Measurements from ENCODE around the gene EXOC3.
"Not testable (repeated sequence)": the region's sequence is repeated elsewhere in the genome, so short reads cannot be mapped to it uniquely, and the experiment has no call there.

The EXOC3 gene

DNA sequence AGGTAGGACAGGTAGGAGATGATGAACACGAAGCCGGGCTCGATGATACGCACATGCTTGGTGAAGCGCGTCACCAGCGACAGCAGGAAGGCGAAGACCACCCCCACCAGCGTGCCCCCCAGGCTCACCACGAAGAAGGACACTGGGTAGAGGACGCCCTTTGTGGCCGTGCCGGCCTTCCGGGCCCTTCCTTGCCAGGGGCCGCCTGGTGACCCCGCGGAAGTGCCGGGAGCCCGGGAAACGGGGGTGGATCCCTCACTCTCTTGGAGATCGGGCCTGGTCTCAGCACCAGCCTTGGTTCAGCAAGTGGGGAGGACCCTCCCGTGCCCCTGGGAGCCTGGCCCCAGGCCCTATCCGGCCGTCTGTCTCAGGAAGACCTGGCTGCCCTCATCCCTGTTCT lies 41.6 kb downstream of the EXOC3 start:
- DNase-seq (ENCODE audit: low read depth): no peak
- no peak overlapping the region for H3K4me3 ChIP-seq (ENCODE audit: low read depth, low read length)
- TF ChIP-seq, protein P1, sequence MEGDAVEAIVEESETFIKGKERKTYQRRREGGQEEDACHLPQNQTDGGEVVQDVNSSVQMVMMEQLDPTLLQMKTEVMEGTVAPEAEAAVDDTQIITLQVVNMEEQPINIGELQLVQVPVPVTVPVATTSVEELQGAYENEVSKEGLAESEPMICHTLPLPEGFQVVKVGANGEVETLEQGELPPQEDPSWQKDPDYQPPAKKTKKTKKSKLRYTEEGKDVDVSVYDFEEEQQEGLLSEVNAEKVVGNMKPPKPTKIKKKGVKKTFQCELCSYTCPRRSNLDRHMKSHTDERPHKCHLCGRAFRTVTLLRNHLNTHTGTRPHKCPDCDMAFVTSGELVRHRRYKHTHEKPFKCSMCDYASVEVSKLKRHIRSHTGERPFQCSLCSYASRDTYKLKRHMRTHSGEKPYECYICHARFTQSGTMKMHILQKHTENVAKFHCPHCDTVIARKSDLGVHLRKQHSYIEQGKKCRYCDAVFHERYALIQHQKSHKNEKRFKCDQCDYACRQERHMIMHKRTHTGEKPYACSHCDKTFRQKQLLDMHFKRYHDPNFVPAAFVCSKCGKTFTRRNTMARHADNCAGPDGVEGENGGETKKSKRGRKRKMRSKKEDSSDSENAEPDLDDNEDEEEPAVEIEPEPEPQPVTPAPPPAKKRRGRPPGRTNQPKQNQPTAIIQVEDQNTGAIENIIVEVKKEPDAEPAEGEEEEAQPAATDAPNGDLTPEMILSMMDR (conservative IDR thresholded peaks at IDR 0.05; ENCODE audit: low read depth, low read length): no peak

DNA sequence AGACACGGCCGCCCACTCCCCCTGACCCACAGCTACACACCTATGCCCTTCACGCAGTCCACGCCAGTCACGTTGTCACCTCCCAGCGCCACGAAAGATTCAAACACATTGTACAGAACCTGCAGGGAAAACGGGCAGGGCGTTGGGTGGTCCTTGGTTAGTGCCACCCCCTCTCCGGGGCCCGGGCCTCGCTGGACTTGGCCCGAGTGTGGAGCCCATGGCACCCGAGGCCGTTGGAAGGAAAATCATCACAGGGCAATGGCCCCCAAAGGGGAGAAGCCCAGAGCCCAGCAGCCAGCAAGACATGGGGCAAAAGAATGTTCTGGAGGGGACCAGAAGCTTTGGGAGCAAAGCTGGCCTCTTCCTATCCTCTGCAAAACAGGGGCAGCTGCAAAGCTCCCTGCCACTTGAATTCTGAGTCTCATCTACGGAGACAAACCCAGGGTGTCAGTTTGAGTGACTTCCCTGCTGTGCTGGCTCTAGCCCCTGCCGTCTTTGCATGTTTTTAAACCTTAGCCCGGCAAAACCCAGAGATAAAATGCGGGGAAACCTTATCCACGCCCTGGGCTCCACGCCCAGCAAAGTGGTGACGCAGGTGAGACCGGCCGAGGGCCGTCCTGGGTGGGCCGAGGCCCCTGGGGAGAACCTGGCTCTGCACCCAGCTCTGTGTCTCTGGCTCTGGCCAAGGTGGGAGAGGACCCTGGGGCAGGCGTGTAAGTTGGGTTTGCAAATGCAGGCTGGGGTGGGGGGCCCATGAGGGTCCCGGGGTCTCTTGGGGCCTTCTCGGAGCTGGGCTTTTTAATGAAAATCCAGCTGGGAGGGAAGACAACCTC lies 42.4 kb downstream of the EXOC3 start:
- no peak overlapping the region for H3K4me3 ChIP-seq (ENCODE audit: low read depth, low read length)
- DNase-seq (ENCODE audit: low read depth): no peak
- TF ChIP-seq, protein P1 (conservative IDR thresholded peaks at IDR 0.05; ENCODE audit: low read depth, low read length): no peak

DNA sequence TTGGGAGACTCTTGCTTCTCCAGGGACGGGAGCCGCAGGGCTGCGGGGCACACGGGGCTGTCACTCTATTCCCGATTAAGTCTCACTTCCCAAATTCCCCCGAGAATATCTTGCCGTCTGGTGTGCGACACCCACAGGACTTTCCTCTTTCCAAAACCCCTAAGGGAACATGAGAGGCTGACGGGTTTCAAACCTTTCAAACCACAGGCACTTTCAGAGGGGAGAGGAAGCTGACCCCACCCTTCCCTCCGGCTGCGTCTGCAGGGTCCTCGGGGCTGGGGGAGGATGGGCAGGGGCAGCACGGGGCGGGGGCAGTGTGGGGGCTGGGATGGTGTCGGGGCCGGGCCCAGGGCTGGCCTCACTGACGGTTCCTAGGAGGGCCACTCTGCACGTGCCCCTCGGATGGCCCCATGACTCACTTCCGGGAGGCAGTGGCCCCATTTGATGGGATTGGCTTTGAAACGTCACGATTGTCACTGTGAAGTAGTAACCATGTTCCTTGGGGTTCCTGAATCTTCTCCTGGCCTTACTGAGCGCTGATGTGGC lies 43.0 kb downstream of the EXOC3 start:
- DNase-seq (ENCODE audit: low read depth): no peak
- TF ChIP-seq, protein P1 (conservative IDR thresholded peaks at IDR 0.05; ENCODE audit: low read depth, low read length): no peak
- no peak overlapping the region for H3K4me3 ChIP-seq (ENCODE audit: low read depth, low read length)

DNA sequence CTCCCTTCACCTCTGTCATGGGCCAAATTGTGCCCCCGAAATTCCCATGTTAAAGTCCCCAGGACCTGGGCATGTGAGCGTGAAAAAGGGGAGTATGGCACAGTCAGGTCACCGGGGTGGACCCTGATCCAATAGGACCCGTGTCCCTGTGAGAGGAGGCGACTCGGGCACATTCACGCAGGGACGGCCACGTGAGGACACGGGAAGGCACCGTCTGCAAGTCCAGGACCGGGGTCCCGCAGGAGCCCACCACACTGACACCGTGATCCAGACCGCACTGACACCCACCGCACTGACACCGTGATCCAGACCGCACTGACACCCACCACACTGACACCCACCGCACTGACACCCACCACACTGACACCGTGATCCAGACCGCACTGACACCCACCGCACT lies 43.6 kb downstream of the EXOC3 start:
- not testable (repeated sequence) for H3K4me3 ChIP-seq (ENCODE audit: low read depth, low read length); DNase-seq (ENCODE audit: low read depth)

DNA sequence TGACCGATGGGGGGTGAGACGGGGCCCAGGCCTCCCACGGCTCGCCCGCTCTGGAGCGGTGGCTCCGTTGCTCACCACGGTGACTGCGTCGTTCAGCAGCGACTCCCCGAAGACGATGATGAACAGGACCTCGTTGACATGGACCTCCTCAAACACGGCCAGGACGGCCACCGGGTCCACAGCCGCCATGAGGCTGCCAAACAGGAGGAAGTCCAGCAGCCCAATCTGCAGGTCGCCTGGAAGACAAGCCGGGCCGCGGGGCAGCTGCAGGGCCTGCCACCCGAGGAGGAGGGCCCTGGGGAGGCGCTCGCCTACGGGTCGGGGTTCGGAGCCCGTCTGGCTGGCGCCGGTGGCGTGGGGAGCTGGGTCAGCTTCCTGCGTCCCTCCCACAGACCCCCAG lies 45.3 kb downstream of the EXOC3 start:
- TF ChIP-seq, protein P1 (conservative IDR thresholded peaks at IDR 0.05; ENCODE audit: low read depth, low read length): no peak
- H3K4me3 ChIP-seq (ENCODE audit: low read depth, low read length): no peak overlapping the region
- no peak for DNase-seq (ENCODE audit: low read depth)

DNA sequence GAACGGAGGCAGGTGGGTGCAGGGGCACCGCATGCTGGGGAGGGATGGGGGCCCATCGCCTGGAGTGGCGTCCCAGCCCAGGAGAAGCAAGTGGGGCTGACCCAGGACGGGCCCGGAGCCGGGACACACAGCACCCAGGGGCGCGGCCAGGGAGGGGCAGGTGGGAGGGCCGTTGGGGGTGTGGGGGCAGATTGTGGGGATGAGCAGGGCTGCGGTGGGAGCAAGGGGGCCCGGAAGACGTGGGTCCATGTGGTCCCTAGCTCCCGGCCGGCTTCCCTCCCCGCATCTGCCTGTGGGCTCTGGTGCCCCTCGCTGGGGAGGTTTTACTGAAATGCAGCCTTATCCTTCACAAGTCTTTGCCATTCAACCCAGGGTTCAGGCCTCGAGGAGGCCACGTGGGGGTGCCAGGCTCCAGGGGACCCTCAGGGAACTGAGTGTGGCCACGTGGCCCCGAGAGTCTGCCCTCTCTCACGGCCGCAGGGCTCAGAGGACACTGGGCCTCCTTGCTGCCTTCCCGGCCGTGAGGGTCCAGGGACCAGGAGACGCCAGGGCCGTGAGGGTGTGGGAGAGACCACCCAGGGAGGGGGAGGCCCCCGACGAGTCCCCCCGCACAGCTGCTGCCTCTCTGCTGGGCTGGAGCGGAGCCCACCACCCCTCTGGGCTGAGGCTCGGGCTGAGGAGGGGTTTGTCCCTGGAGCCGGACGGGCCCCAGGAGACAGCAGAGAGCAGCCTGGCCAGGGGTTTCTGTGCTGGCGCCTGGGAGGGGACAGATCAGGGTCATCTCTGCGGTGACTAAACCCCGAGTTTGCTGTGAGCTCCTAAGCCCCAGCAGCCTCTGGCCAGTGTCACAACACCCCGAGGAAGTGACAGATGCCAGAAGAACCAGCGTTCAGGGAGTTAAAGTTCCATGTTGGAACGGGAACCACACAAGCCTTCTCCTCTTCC lies 46.0 kb downstream of the EXOC3 start:
- no peak overlapping the region for H3K4me3 ChIP-seq (ENCODE audit: low read depth, low read length)
- DNase-seq (ENCODE audit: low read depth): no peak
- TF ChIP-seq, protein P1 (conservative IDR thresholded peaks at IDR 0.05; ENCODE audit: low read depth, low read length): no peak

DNA sequence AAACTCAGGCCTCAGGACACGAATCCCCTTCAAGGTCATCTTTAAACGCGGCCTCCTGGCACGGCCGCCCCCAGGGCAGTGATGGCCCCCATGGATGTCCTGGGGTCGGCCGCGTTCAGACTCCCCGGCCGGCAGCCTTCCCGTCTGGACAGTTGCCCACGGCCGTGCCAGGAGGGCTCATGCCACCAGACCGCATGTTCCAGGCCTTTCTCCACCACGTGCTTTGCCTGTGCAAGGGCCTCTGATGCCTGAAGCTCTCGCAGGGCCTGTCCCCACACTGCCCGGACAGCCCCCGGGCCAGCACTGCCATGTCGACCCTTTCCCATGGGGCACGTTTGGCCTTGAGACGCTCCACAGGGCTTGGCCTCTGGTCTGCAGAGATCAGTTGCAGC lies 46.7 kb downstream of the EXOC3 start:
- H3K4me3 ChIP-seq (ENCODE audit: low read depth, low read length): no peak overlapping the region
- TF ChIP-seq, protein P1 (conservative IDR thresholded peaks at IDR 0.05; ENCODE audit: low read depth, low read length): no peak
- DNase-seq (ENCODE audit: low read depth): no peak
